BJ (cell line): ENCODE data around the gene SCUBE3. TPM values are rescaled to one million over a fixed set of nuclear protein-coding genes. Genes with fewer than 3 reads are reported as not detected.

Experiments used
- CTCF ChIA-PET: fragments of 350-600 bp; formaldehyde crosslinking; extraction: SDS; loops from one replicate; lab custom pipeline; 2021; ENCODE audit warnings: antibody characterized with exemption, inconsistent platforms; lab: Yijun Ruan, JAX
- POLR2A ChIA-PET: fragments of 300-600 bp; sonication (Branson Sonifier 250); formaldehyde crosslinking; extraction: SDS; loops from one replicate; lab custom pipeline; 2021; ENCODE audit warnings: antibody characterized with exemption; lab: Charles Lee
- DNase-seq: peaks from one replicate; pipeline ENCODE4 v3.0.0-alpha.2; 2011; ENCODE audit warnings: low read depth
- H3K27me3 ChIP-seq: 2 replicates; pipeline ENCODE4 v1.6.0; 2011; ENCODE audit warnings: low read length; ENCODE audit not compliant: control insufficient read depth, insufficient read depth
- H3K36me3 ChIP-seq: 2 replicates; pipeline ENCODE4 v1.5.1; 2011; ENCODE audit warnings: low read length; ENCODE audit not compliant: control insufficient read depth, insufficient read depth
- H3K4me3 ChIP-seq: 2 replicates; pipeline ENCODE4 v1.5.1; 2011; ENCODE audit warnings: low read depth, mild to moderate bottlenecking, control low read depth, low read length
- CTCF ChIP-seq: IDR thresholded peaks from 2 replicates; pipeline ENCODE4 v1.5.1; 2011; ENCODE audit warnings: low read depth, mild to moderate bottlenecking, control low read depth, inconsistent platforms, low read length, moderate library complexity; ENCODE audit not compliant: insufficient read depth
- polyA plus RNA-seq: library from polyadenylated mRNA; depleted of rRNA; stranded (reverse); fragments of >200 nt; gene quantifications from 2 replicates; pipeline ENCODE4 v1.2.3, GENCODE V29; 2011

SCUBE3 gene
- polyA plus RNA-seq, 1 experiment: 13.1 TPM

- Histone ChIP-seq H3K36me3 (peaks cover 39% of the 10 kb centered on the region), H3K4me3 (no peak overlapping the region), H3K27me3 (no peaks in the 10 kb centered on the region)
- no peak for TF ChIP-seq CTCF
- CTCF ChIA-PET: interaction anchor here (1.3 to 3.8 kb wide), 4 partner anchors 8 to 180 kb away, joined by 4 to 33 read pairs (median 7); partner anchors contain the start of gene DEF6
- POLR2A ChIA-PET: no interaction called here
- no peak for DNase-seq
Measured at GRCh38 chr6:35287671-35288396, 74.1 kb downstream of the SCUBE3 start.

GRCh38 chr6:35288834-35289233 is 75.1 kb downstream of the SCUBE3 start:
- no peaks in the 10 kb centered on the region for H3K27me3 ChIP-seq
- H3K36me3 ChIP-seq: peaks cover 39% of the 10 kb centered on the region
- H3K4me3 ChIP-seq: no peak overlapping the region
- no peak for DNase-seq
- no peak for TF ChIP-seq CTCF
- ChIA-PET CTCF (interaction anchor here (0.9 to 1.9 kb wide), 4 partner anchors 9 to 179 kb away, joined by 3 to 7 read pairs (median 4); partner anchors contain the start of gene RPL10A), POLR2A (no interaction called here)

GRCh38 chr6:35291491-35291890 is 77.7 kb downstream of the SCUBE3 start:
- CTCF ChIA-PET: no interaction called here
- no peak for DNase-seq
- no peak for TF ChIP-seq CTCF
- Histone ChIP-seq H3K36me3 (peaks cover 41% of the 10 kb centered on the region), H3K27me3 (no peaks in the 10 kb centered on the region), H3K4me3 (no peak overlapping the region)
- POLR2A ChIA-PET: no interaction called here

- Histone ChIP-seq H3K36me3 (peaks cover 38% of the 10 kb centered on the region), H3K27me3 (no peaks in the 10 kb centered on the region), H3K4me3 (no peak overlapping the region)
- ChIA-PET CTCF (interaction anchor here (0.8 to 6.2 kb wide), 4 partner anchors 10 to 157 kb away, joined by 3 to 57 read pairs (median 4); no protein-coding TSS in a partner anchor), POLR2A (no interaction called here)
- no peak for DNase-seq
- no peak for TF ChIP-seq CTCF
Measured at GRCh38 chr6:35292494-35292893, 78.7 kb downstream of the SCUBE3 start.

- DNase-seq: no peak
- Histone ChIP-seq H3K36me3 (peaks cover 32% of the 10 kb centered on the region), H3K27me3 (no peaks in the 10 kb centered on the region), H3K4me3 (no peak overlapping the region)
- TF ChIP-seq CTCF: no peak
- POLR2A ChIA-PET: no interaction called here
- CTCF ChIA-PET: interaction anchor here (0.6 to 6.2 kb wide), 12 partner anchors 8 to 449 kb away, joined by 3 to 57 read pairs (median 4); partner anchors contain the start of gene RPL10A
Measured at GRCh38 chr6:35293681-35294080, 79.9 kb downstream of the SCUBE3 start.
